KMS-11 (cell line): ENCODE data around the gene SEC14L3.
"Not testable (repeated sequence)": the region's sequence is repeated elsewhere in the genome, so short reads cannot be mapped to it uniquely, and the experiment has no call there.

Experiments
- H2AFZ ChIP-seq: fragments of 200-600 bp; sonication (generic); 2 replicates; pipeline ENCODE4 v1.6.1; 2016; ENCODE audit warnings: antibody characterized with exemption, mixed run types, low read depth
- H3K27ac ChIP-seq: fragments of 200-600 bp; sonication (generic); 2 replicates; pipeline ENCODE4 v1.6.1; 2016; ENCODE audit warnings: mild to moderate bottlenecking, mixed run types
- H3K27me3 ChIP-seq: fragments of 200-600 bp; sonication (generic); 2 replicates; pipeline ENCODE4 v1.6.1; 2017; ENCODE audit warnings: mild to moderate bottlenecking, low read depth, mixed run types, moderate library complexity; ENCODE audit not compliant: insufficient read depth
- H3K36me3 ChIP-seq: fragments of 200-600 bp; sonication (generic); 2 replicates; pipeline ENCODE4 v1.6.1; 2017; ENCODE audit warnings: mild to moderate bottlenecking, mixed run types; ENCODE audit not compliant: insufficient read depth
- H3K4me1 ChIP-seq: fragments of 200-600 bp; sonication (generic); 2 replicates; pipeline ENCODE4 v1.6.1; 2016; ENCODE audit warnings: mild to moderate bottlenecking, low read depth, mixed run types; ENCODE audit not compliant: poor library complexity, severe bottlenecking
- H3K4me2 ChIP-seq: fragments of 200-600 bp; sonication (generic); 2 replicates; pipeline ENCODE4 v1.7.0; 2016; ENCODE audit warnings: mild to moderate bottlenecking, mixed run types
- H3K4me3 ChIP-seq: fragments of 200-600 bp; sonication (generic); IDR thresholded peaks from 2 replicates; pipeline ENCODE4 v1.6.1; 2017; ENCODE audit warnings: low read depth, low read length, mixed read lengths; ENCODE audit not compliant: insufficient read depth
- H3K79me2 ChIP-seq: fragments of 200-600 bp; sonication (generic); 2 replicates; pipeline ENCODE4 v1.6.1; 2016; ENCODE audit warnings: low read depth, mixed run types; ENCODE audit not compliant: insufficient read depth
- H3K9ac ChIP-seq: fragments of 200-600 bp; sonication (generic); 2 replicates; pipeline ENCODE4 v1.6.1; 2016; ENCODE audit warnings: mild to moderate bottlenecking, mixed run types
- H4K20me1 ChIP-seq: fragments of 200-600 bp; sonication (generic); 2 replicates; pipeline ENCODE4 v1.6.1; 2016; ENCODE audit warnings: mild to moderate bottlenecking, mixed run types; ENCODE audit not compliant: insufficient read depth
- TF ChIP-seq, protein P1 (sequence below): fragments of 200-600 bp; sonication (generic); conservative IDR thresholded peaks from 2 replicates; pipeline ENCODE4 v1.6.1; 2017; ENCODE audit warnings: low read depth, mild to moderate bottlenecking, antibody characterized with exemption, low read length, moderate library complexity, mixed read lengths

SEC14L3 gene

DNA sequence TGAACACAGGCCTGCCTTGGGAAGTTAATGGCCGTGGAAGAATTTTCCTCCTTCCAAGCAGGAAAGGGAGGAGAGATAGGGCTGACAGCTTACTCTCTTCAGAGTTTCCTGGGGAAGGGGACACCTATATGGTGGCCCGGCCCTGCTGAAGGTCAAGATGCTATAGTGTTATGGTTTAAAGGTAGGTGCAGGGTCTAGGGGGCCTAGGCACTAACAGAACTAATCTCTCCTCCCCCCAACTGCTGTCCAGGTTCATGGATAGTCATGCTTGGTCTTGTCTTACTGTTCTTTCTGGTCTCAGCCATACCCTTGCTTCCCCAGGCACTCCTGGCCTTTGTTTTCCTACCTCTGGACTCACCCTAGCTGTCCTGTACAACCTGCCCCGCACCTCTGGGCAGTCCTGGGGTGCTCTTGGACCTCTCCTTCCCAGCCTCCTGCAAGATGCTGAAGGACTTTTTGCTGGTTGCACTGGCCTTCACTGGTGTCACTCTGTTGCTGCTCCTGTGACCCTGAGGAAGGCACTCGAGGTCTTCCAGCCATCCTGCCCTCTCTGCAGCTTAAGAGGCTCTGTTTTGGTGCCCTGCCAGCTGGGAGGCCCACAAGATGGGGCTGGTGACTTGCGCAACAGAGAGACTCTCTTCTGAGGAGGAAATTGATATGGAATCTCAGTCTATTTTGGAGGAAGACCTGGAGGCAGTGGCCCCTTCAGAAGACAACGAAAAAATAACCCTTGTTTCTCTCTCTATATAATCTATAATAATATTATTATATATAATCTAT is 17.9 kb downstream of the SEC14L3 start:
- Histone ChIP-seq H3K4me2 (no peak overlapping the region), H3K4me3 (no peak overlapping the region), H3K4me1 (peaks cover 5% of the 10 kb centered on the region), H3K36me3 (no peaks in the 10 kb centered on the region), H3K9ac (no peak overlapping the region), H4K20me1 (no peaks in the 10 kb centered on the region), H2AFZ (no peak overlapping the region), H3K27ac (no peak overlapping the region), H3K79me2 (no peaks in the 10 kb centered on the region), H3K27me3 (peaks cover 16% of the 10 kb centered on the region; the same call in 1 of the 2 replicates)
- TF ChIP-seq, protein P1, sequence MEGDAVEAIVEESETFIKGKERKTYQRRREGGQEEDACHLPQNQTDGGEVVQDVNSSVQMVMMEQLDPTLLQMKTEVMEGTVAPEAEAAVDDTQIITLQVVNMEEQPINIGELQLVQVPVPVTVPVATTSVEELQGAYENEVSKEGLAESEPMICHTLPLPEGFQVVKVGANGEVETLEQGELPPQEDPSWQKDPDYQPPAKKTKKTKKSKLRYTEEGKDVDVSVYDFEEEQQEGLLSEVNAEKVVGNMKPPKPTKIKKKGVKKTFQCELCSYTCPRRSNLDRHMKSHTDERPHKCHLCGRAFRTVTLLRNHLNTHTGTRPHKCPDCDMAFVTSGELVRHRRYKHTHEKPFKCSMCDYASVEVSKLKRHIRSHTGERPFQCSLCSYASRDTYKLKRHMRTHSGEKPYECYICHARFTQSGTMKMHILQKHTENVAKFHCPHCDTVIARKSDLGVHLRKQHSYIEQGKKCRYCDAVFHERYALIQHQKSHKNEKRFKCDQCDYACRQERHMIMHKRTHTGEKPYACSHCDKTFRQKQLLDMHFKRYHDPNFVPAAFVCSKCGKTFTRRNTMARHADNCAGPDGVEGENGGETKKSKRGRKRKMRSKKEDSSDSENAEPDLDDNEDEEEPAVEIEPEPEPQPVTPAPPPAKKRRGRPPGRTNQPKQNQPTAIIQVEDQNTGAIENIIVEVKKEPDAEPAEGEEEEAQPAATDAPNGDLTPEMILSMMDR: no peak

DNA sequence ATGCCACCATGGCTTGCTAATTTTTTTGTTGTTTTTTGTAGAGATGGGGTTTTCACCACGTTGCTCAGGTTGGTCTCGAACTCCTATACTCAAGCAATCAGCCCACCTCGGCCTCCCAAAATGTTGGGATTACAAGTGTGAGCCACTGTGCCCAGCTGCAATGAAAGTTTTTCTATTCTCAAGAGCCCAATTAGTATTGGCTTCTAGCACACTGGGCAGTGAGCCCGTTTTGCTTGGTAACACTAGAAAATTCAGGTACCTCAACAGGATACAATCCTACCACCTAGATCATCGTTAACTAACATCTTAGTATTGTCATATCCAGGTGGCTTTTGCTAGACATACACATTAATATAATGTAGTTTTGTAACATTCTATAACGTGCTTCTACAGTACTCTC is 19.0 kb downstream of the SEC14L3 start:
- H3K4me2 ChIP-seq: no peak overlapping the region
- no peak overlapping the region for H3K27ac ChIP-seq
- no peak overlapping the region for H3K9ac ChIP-seq
- no peaks in the 10 kb centered on the region for H3K36me3 ChIP-seq
- H3K4me3 ChIP-seq: no peak overlapping the region
- TF ChIP-seq, protein P1: no peak
- no peaks in the 10 kb centered on the region for H4K20me1 ChIP-seq
- H3K79me2 ChIP-seq: no peaks in the 10 kb centered on the region
- H2AFZ ChIP-seq: no peak overlapping the region
- H3K4me1 ChIP-seq: peaks cover 4% of the 10 kb centered on the region
- peaks cover 16% of the 10 kb centered on the region; the same call in 1 of the 2 replicates for H3K27me3 ChIP-seq

DNA sequence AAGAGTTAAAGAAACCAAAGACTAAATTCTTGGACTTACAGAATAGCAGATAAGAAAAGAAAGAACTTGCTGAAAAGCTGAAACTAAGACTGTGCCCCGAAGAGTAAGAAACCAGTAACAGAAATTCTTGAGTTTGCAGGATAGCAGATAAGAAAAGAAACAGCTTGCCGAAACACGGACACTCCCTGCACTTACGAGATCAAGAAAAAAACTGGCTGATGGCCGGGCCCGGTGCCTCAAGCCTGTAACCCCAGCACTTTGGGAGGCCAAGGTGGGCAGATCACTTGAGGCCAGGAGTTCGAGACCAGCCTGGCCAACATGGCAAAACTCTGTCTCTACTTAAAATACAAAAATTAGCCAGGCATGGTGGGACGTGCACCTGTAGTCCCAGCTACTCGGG is 20.3 kb downstream of the SEC14L3 start:
- not testable (repeated sequence) for H3K36me3 ChIP-seq, H3K79me2 ChIP-seq, H4K20me1 ChIP-seq

DNA sequence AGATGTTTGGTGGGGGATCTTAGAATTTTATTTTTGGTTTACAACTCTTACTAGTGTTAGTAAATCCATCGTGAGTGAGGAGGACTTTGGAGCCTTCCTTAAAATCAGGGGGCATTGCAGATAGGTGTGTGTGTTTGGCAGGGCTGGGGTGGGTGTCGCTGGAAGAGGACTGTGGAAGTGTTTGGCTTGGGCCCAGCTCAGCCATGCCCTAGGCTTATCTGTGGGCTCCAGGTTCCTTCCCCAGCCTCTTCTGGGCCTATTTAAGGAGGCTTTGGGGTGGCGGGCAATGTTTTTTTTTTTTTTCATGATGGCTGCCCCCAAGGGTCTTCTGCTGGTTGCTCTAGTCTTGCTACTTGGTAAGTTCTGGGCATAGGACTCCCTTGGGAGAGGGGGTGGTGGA is 24.2 kb downstream of the SEC14L3 start:
- peaks cover 17% of the 10 kb centered on the region; the same call in 1 of the 2 replicates for H3K27me3 ChIP-seq
- H3K4me1 ChIP-seq: peaks cover 21% of the 10 kb centered on the region
- TF ChIP-seq, protein P1: no peak
- H2AFZ ChIP-seq: no peak overlapping the region
- H3K4me3 ChIP-seq: no peak overlapping the region
- H3K36me3 ChIP-seq: no peaks in the 10 kb centered on the region
- no peak overlapping the region for H3K27ac ChIP-seq
- no peaks in the 10 kb centered on the region for H4K20me1 ChIP-seq
- H3K79me2 ChIP-seq: no peaks in the 10 kb centered on the region
- no peak overlapping the region for H3K4me2 ChIP-seq
- no peak overlapping the region for H3K9ac ChIP-seq

More for the DNA sequence above, 20.3 kb downstream of the SEC14L3 start:
- H2AFZ ChIP-seq, H3K9ac ChIP-seq, H3K27ac ChIP-seq, H3K4me3 ChIP-seq, H3K4me1 ChIP-seq, H3K4me2 ChIP-seq: not testable (repeated sequence)
- peaks cover 17% of the 10 kb centered on the region; the same call in 1 of the 2 replicates for H3K27me3 ChIP-seq
